Upper lobe of right lung (tissue), 1 donor: Measurements from ENCODE around the gene MDM2. TPM values are rescaled to one million over a fixed set of nuclear protein-coding genes. Genes with fewer than 3 reads are reported as not detected.

Experiments
- ATAC-seq: fragments of 200-7000 bp; cut with Tn5 transposase; one replicate; pipeline ENCODE4 v1.9.1; 2020; ENCODE audit warnings: mild to moderate bottlenecking, moderate library complexity
- DNase-seq: peaks from one replicate; pipeline ENCODE4 v3.0.0-alpha.2; 2020
- H3K27ac ChIP-seq: fragments of 200-600 bp; one replicate; pipeline ENCODE4 v1.8.0; 2022
- H3K27me3 ChIP-seq: fragments of 200-600 bp; one replicate; pipeline ENCODE4 v1.8.0; 2022; ENCODE audit warnings: mild to moderate bottlenecking
- H3K36me3 ChIP-seq: fragments of 200-600 bp; one replicate; pipeline ENCODE4 v1.8.0; 2022
- H3K4me1 ChIP-seq: fragments of 200-600 bp; one replicate; pipeline ENCODE4 v1.8.0; 2022
- H3K4me3 ChIP-seq: fragments of 200-600 bp; one replicate; pipeline ENCODE4 v1.8.0; 2022; ENCODE audit warnings: mild to moderate bottlenecking
- H3K9me3 ChIP-seq: fragments of 200-600 bp; one replicate; pipeline ENCODE4 v1.8.0; 2022
- intact Hi-C: fragments of 100-400 bp; cut with DNase I; formaldehyde crosslinking; loops from one replicate; pipeline ENCODE4 v1.11.0; 2022
- long read RNA-seq: library from polyadenylated mRNA; unstranded; transcript quantifications from one replicate; pipeline ENCODE4 v2.0.0, GENCODE V29; 2021
- total RNA-seq: library from RNA; stranded (reverse); fragmentation: NEBNext Ultra II Directional; extraction: Animal tissue kit (Norgen Biotek cat#: 25700); gene quantifications from one replicate; pipeline ENCODE4 v1.2.1, GENCODE V29; 2021
- TF ChIP-seq, protein P1 (sequence below): fragments of 200-600 bp; IDR thresholded peaks from one replicate; pipeline ENCODE4 v1.8.0; 2022; ENCODE audit warnings: antibody characterized with exemption
- donor health status: DM: no; HTN: yes; CAD: no; lungs with severe emphysema.

The MDM2 gene
- 198 TPM for total RNA-seq
- long read RNA-seq, full-length matches to known transcripts = 19 of 31 reads
- long read RNA-seq, partial matches to known transcripts = 4 of 31 reads
- long read RNA-seq, other reads (novel, unspliced or antisense) = 8 of 31 reads

DNA sequence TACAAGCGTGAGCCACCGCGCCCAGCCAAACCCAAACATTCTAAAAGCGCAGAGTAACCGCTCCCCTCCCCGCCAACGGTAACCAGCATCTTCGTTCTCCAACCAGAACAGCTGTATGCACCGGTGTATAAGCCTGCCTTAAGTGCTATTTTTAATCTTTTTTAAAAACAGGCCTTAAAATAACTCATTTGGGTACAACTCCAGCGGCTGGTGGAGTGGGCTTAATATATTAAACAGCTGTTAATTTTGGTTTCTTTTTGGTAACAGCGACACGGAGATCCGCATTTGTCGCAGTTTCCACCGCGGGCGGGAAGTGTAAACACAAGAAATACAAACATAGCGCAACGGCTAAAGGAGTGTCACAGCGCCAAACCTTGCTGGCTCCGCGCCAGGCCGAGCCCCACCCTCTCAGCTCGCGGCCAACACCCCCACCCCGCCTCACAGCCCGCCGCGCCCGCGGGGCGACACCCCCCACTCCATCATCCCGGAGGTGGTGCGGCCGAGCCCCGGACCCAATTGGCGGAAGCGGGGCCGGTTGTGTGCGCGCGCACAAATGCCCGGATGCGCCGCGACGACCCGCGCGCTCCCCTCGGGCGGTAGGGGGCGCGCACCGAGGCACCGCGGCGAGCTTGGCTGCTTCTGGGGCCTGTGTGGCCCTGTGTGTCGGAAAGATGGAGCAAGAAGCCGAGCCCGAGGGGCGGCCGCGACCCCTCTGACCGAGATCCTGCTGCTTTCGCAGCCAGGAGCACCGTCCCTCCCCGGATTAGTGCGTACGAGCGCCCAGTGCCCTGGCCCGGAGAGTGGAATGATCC, at the start of gene MDM2:
Gene MDM2 (plus strand): TSS at position 602 of the 812 bp plus-strand sequence. CDS start 301 bp downstream, outside the sequence.
- Histone ChIP-seq H3K27ac (peak within 1 kb of the TSS; percentile 98), H3K4me1 (peaks cover 26% of the 10 kb centered on the region), H3K4me3 (peak within 1 kb of the TSS; percentile 96), H3K27me3 (no peaks in the 10 kb centered on the region), H3K9me3 (no peaks in the 10 kb centered on the region), H3K36me3 (peaks cover 36% of the 10 kb centered on the region)
- DNase-seq (peak; percentile 99), ATAC-seq (peak; percentile 96)
- intact Hi-C loops = no loop called here
- TF ChIP-seq, protein P1, sequence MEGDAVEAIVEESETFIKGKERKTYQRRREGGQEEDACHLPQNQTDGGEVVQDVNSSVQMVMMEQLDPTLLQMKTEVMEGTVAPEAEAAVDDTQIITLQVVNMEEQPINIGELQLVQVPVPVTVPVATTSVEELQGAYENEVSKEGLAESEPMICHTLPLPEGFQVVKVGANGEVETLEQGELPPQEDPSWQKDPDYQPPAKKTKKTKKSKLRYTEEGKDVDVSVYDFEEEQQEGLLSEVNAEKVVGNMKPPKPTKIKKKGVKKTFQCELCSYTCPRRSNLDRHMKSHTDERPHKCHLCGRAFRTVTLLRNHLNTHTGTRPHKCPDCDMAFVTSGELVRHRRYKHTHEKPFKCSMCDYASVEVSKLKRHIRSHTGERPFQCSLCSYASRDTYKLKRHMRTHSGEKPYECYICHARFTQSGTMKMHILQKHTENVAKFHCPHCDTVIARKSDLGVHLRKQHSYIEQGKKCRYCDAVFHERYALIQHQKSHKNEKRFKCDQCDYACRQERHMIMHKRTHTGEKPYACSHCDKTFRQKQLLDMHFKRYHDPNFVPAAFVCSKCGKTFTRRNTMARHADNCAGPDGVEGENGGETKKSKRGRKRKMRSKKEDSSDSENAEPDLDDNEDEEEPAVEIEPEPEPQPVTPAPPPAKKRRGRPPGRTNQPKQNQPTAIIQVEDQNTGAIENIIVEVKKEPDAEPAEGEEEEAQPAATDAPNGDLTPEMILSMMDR = peak; percentile 84

DNA sequence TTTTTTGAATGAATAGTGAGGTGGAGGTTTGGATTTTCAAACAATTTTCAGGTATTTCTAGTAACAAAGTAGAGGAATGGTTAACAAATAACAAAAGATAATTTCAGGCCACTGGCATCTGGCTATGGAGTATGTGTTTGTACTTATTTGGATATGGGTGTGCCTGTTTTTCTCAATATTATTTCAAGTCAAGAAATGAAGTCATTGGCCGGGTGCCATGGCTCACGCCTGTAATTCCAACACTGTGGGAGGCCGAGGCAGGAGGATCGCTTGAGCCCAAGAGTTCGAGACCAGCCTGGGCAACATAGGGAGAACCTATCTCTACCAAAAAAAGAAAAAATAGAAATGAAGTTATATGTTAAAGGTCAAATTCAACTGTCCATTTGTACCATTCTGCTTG, 48.1 kb upstream of the MDM2 start:
- no peak overlapping the region for H3K4me3 ChIP-seq
- H3K36me3 ChIP-seq = peaks cover 52% of the 10 kb centered on the region
- TF ChIP-seq, protein P1 = no peak
- intact Hi-C loops = no loop called here
- ATAC-seq (no peak), DNase-seq (no peak)
- H3K9me3 ChIP-seq = no peaks in the 10 kb centered on the region
- no peaks in the 10 kb centered on the region for H3K4me1 ChIP-seq
- H3K27me3 ChIP-seq = no peaks in the 10 kb centered on the region
- no peak overlapping the region for H3K27ac ChIP-seq

DNA sequence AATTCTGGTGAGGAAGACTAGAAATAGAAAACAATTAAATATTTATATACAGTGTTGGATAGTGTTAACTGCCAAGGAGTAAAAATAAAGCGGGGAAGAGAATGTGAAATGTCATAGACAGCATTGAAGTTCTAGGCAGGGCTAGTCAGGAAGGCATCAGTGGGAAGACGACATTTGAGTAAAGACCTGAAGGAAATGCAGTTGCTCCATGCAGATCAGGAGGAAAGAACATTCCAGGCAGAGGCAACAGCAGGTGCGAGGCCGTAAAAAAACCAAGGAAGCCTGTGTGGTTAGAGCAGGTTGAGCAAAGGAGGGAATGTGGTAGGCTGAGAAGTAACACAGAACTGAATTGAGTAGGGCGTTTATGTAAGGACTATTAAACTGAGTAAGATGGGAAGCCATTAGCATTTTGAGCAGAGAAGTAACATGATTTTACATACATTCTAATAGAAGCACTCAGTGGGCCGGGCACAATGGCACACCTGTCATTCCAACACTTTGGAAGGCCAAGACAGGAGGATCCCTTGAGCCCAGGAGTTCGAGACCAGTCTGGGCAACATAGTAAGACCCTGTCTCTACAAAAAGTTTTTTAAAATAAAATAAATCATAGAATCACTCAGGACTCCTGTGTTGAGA, 47.1 kb upstream of the MDM2 start:
- Histone ChIP-seq H3K4me1 (no peaks in the 10 kb centered on the region), H3K36me3 (peaks cover 53% of the 10 kb centered on the region), H3K9me3 (no peaks in the 10 kb centered on the region), H3K27me3 (no peaks in the 10 kb centered on the region), H3K27ac (no peak overlapping the region), H3K4me3 (no peak overlapping the region)
- TF ChIP-seq, protein P1 = no peak
- DNase-seq = no peak
- no peak for ATAC-seq
- intact Hi-C loops = no loop called here

DNA sequence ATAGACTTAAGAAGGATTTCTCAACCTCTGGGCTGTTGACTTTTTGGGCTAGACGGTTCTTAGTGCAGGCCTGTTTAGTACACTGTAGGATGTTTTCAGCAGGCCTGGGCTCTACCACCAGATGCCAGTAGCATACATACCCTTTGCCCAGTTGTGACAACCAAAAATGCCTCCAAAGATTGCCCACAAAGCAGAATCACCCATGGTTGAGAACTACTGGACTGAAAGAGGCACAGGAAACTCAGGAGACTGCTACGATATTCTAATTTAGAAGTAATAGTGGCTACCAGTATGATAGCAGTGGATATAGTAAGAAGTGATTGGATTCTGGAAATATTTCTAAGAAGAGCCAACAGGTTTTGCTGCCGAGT, 46.5 kb upstream of the MDM2 start:
- ATAC-seq = no peak
- no peak overlapping the region for H3K27ac ChIP-seq
- intact Hi-C loops = no loop called here
- no peaks in the 10 kb centered on the region for H3K27me3 ChIP-seq
- no peak overlapping the region for H3K4me3 ChIP-seq
- no peak for DNase-seq
- TF ChIP-seq, protein P1 = no peak
- H3K4me1 ChIP-seq = no peaks in the 10 kb centered on the region
- H3K9me3 ChIP-seq = no peaks in the 10 kb centered on the region
- peaks cover 50% of the 10 kb centered on the region for H3K36me3 ChIP-seq

DNA sequence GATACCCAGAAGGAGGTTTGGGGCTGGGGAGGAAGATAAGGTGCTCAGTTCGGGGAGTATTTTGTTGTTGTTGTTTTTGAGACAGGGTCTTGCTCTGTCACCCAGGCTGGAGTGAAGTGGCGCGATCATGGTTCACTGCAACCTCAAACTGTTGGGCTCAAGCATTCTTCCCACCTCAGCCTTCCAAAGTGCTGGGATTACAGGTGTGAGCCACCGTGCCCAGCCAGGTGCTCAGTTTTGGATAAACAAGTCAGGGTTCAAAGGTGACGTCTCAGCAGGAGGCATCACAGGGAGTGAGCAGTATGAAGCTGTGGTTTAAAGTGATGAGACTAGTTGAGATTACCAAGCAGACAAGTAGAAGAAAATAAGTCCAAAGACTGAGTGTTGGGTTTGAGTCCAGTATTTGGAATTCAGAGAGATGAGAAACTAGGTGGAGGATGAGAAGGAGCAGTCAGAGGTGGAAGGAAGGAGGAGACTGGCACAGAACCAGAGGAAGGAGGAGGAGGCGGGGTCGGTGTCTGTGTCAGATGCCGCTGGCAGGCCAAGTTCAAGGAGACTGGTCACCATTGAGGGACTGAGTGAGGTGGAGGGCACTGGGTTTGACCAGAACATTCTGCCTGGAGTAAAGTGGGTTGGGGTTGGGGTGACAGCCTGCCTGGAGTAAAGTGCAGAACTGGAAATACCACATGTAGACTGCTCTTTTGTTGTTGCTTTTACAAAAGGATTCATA, 45.9 kb upstream of the MDM2 start:
- TF ChIP-seq, protein P1 = no peak
- Histone ChIP-seq H3K4me1 (no peaks in the 10 kb centered on the region), H3K36me3 (peaks cover 55% of the 10 kb centered on the region), H3K4me3 (no peak overlapping the region), H3K27me3 (no peaks in the 10 kb centered on the region), H3K27ac (no peak overlapping the region), H3K9me3 (no peaks in the 10 kb centered on the region)
- ATAC-seq = peak; percentile 37
- intact Hi-C loops = no loop called here
- DNase-seq = no peak
